DND-41 (cell line): ENCODE data around the gene PIGS.

ENCODE experiments used
- EZH2 ChIP-seq: IDR thresholded peaks from 3 replicates; pipeline ENCODE4 v1.6.1; 2012; ENCODE audit warnings: borderline replicate concordance, low read depth, mild to moderate bottlenecking, moderate library complexity, low read length, inconsistent platforms; ENCODE audit not compliant: severe bottlenecking
- TF ChIP-seq, protein P1 (sequence below): IDR thresholded peaks from 2 replicates; pipeline ENCODE4 v1.5.1; 2012; ENCODE audit warnings: borderline replicate concordance, low read length, moderate library complexity, mild to moderate bottlenecking; ENCODE audit not compliant: poor library complexity, severe bottlenecking; ENCODE audit errors: extremely low read depth

DNA sequence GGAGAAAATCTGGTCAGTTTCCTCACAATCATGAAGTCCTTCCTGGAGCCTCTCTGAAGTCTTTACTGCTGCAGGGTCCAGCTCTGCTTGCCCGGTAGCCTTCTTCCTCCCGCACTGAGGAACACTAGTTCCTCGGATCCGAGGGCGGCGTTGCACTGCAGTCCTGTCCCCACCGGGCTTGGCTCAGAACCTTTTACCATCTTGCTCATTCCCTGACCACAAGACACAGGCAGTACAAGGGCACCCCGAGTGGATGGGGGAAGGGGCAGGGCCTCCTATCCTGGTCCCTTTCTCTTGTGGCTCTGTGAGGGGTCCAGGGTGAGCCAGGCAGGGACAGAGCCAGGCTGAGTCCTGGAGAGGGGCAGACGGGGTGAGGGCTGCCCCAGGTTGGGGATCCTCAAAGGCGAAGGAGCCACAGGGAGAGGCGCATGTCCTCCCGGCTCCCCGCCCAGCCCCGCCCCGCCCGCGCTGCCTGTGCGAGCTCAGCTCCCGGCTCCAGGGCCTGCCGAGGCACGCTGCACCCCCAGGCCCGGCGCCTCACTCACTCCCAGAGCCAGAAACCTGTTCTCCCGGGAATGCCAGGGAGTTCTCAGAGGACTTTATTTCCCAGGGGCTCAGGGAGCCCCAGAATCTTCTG lies 63.6 kb downstream of the PIGS start:
- TF ChIP-seq, protein P1, sequence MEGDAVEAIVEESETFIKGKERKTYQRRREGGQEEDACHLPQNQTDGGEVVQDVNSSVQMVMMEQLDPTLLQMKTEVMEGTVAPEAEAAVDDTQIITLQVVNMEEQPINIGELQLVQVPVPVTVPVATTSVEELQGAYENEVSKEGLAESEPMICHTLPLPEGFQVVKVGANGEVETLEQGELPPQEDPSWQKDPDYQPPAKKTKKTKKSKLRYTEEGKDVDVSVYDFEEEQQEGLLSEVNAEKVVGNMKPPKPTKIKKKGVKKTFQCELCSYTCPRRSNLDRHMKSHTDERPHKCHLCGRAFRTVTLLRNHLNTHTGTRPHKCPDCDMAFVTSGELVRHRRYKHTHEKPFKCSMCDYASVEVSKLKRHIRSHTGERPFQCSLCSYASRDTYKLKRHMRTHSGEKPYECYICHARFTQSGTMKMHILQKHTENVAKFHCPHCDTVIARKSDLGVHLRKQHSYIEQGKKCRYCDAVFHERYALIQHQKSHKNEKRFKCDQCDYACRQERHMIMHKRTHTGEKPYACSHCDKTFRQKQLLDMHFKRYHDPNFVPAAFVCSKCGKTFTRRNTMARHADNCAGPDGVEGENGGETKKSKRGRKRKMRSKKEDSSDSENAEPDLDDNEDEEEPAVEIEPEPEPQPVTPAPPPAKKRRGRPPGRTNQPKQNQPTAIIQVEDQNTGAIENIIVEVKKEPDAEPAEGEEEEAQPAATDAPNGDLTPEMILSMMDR, result no peak
- TF ChIP-seq EZH2, result no peak
